IPS-20b (cell line): ENCODE data around the gene CAPN11.

Experiments used
- H3K27ac ChIP-seq: one replicate; pipeline ENCODE4 v1.5.1; 2013; ENCODE audit warnings: low read length
- H3K27me3 ChIP-seq: 2 replicates; pipeline ENCODE4 v1.6.1; 2013; ENCODE audit warnings: mild to moderate bottlenecking, low read length, inconsistent platforms; ENCODE audit not compliant: insufficient read depth
- H3K36me3 ChIP-seq: 2 replicates; pipeline ENCODE4 v1.6.1; 2013; ENCODE audit warnings: low read depth, mild to moderate bottlenecking, inconsistent platforms, low read length, moderate library complexity; ENCODE audit not compliant: insufficient read depth
- H3K4me1 ChIP-seq: 2 replicates; pipeline ENCODE4 v1.6.1; 2013; ENCODE audit warnings: mild to moderate bottlenecking, control low read depth, inconsistent platforms, low read length, moderate library complexity; ENCODE audit not compliant: insufficient read depth
- H3K4me3 ChIP-seq: 2 replicates; pipeline ENCODE4 v1.5.1; 2013; ENCODE audit warnings: mild to moderate bottlenecking, low read length, inconsistent platforms
- H3K9ac ChIP-seq: 2 replicates; pipeline ENCODE4 v1.6.1; 2013; ENCODE audit warnings: low read depth, mild to moderate bottlenecking, inconsistent platforms, low read length, moderate library complexity
- H3K9me3 ChIP-seq: 2 replicates; pipeline ENCODE4 v1.6.1; 2013; ENCODE audit warnings: mild to moderate bottlenecking, low read depth, low read length, inconsistent platforms; ENCODE audit not compliant: insufficient read depth

CAPN11 gene

DNA sequence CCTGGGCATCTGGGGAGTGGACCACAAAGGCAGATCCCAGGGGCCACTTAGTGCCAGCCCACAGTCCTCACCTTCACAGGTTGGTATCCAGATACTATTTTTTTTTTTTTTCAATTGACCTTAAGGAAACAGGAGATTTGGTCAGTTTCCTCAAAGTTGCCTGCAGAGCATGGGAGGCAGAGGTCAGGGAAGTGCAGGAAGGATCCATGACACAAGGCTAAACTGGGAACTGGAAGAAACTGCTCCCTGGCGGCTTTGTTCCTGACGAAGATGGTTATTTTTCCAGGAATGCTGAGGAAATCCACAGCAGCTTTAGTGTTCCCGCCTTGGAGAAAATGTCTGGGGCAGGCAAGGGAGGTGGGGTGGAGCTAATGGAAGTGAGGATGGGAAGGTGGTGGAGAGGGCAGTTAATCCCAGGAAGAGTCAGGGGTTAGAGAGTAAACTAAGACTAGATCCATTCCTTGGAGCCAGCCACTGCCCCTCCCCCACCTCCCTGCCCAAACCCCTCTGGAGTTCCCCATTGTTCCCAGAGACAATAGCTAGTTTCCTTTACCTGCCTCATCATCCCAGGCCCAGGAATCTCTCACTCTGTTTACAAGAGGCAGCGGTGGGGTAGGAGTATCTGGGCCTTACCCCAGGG is 43.8 kb downstream of the CAPN11 start:
- H3K27me3 ChIP-seq = no peaks in the 10 kb centered on the region
- peak overlapping the region; percentile 98 for H3K27ac ChIP-seq
- no peaks in the 10 kb centered on the region for H3K36me3 ChIP-seq
- peaks cover 27% of the 10 kb centered on the region for H3K4me1 ChIP-seq
- H3K4me3 ChIP-seq = peak overlapping the region; percentile 47; the same call in 1 of the 2 replicates
- H3K9ac ChIP-seq = peak overlapping the region; percentile 82
- no peaks in the 10 kb centered on the region for H3K9me3 ChIP-seq

DNA sequence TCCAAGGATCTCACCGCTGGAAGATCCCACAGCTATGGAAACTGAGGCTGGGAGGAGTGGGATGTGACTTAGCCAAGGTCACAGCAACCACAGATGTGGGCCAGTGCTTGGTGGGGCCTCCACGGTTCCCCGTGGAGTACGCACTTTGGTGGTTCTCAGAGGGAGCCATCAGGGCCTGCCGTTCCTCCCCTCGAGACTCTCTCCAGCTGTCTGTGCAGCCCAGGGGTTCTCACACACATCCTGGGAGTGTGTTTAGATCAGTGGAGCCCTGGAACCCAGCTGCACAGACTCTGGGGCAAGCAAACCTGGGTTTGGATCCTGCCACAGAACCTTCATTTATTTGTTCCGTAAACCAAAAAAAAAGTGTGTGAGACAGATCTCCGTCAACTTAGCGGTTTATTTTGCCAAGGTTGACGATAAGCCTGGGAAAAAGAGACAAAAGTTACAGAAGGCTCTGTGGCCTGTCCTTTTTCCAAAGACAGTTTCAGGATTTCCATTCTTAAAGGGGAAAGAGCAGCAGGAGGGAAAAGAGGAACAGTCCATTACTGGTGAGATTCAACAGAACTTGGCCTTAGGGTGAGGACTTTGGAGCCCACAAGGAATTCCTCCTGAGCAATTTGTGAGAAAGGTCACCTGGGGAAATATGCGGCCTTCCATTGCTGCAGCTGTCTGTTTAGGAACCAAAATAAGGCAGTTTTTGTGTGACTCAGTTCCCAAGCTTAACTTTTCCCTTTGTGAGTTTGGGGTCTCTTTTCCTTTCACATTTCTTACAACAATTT is 44.5 kb downstream of the CAPN11 start:
- Histone ChIP-seq H3K9ac (peak overlapping the region; percentile 82), H3K27ac (peak overlapping the region; percentile 98), H3K36me3 (no peaks in the 10 kb centered on the region), H3K27me3 (no peaks in the 10 kb centered on the region), H3K9me3 (no peaks in the 10 kb centered on the region), H3K4me3 (peak overlapping the region; percentile 44; the same call in 1 of the 2 replicates), H3K4me1 (peaks cover 27% of the 10 kb centered on the region)

DNA sequence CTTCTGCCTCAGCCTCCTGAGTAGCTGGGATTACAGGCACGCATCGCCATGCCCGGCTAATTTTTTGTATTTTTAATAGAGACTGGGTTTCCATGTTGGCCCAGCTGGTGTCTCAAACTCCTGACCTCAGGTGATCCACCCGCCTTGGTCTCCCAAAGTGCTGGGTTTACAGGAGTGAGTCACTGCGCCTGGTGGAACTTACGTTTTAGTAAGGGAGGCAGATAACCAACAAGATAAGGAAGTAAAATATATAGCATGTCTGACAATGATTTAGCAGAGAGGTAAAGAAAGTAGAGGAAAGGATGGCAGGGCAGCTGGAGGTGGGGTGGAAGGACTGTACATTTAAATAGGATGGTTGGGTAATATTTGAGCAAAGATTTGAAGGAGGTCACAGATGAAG is 45.3 kb downstream of the CAPN11 start:
- no peaks in the 10 kb centered on the region for H3K27me3 ChIP-seq

DNA sequence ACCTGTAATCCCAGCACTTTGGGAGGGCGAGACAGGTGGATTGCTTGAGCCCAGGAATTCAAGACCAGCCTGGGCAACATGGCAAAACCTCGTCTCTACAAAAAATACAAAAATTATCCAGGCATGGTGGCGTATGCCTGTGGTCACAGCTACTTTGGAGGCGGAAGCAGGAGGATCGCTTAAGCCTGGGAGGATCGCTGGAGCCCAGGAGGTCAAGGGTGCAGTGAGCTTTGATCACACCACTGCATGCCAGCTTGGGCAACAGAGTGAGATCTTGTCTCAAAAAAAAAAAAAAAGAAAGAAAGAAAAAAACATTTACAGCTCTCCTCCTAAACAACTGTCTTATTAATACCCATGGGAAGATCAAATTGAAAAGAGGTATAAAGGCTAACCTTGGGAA is 49.3 kb downstream of the CAPN11 start:
- Histone ChIP-seq H3K4me1 (peaks cover 16% of the 10 kb centered on the region), H3K36me3 (no peaks in the 10 kb centered on the region), H3K27ac (no peak overlapping the region), H3K4me3 (no peak overlapping the region), H3K9ac (no peak overlapping the region), H3K27me3 (no peaks in the 10 kb centered on the region), H3K9me3 (no peaks in the 10 kb centered on the region)

More for the DNA sequence above, 45.3 kb downstream of the CAPN11 start:
- Histone ChIP-seq H3K36me3 (no peaks in the 10 kb centered on the region), H3K9ac (no peak overlapping the region), H3K27ac (no peak overlapping the region), H3K9me3 (no peaks in the 10 kb centered on the region), H3K4me3 (no peak overlapping the region), H3K4me1 (peaks cover 27% of the 10 kb centered on the region)

DNA sequence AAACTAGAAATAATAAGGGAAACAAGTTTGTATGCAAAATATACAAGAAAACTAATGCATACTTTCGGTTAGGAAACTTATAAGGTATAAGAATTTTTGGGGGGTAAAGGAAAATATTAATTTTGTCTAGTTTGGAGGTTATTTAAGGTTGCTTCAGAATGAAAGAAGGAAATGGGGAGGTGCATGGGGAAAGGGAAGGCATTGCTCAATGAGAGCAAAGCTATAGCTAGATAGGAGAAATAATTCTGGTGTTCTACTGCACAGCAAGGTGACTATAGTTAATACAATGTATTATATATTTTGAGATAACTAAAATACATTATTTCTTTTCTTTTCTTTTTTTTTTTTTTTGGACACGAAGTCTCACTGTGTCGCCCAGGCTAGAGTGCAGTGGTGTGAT is 52.7 kb downstream of the CAPN11 start:
- H3K27me3 ChIP-seq = no peaks in the 10 kb centered on the region
- H3K9ac ChIP-seq = no peak overlapping the region

DNA sequence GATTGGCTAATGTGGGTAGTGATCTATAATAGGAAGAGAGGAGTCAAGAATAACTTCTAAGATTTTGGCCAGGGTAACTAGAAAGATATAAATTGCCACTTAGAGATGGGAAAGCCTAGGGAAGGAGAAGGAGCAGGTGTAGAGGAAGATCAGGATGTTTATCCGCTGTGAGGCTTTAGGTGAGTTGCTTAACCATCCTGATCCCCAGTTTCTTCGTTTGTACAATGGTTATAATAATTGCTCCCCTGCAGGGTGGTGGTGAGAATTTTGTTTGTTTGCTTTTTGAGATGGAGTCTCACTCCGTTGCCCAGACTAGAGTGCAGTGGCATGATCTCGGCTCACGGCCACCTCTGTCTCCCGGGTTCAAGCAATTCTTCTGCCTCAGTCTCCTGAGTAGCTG is 55.7 kb downstream of the CAPN11 start:
- H3K27me3 ChIP-seq = peaks cover 3% of the 10 kb centered on the region
- H3K9me3 ChIP-seq = no peaks in the 10 kb centered on the region
- no peak overlapping the region for H3K27ac ChIP-seq
- no peaks in the 10 kb centered on the region for H3K36me3 ChIP-seq
- peaks cover 19% of the 10 kb centered on the region for H3K4me1 ChIP-seq
- no peak overlapping the region for H3K9ac ChIP-seq
- H3K4me3 ChIP-seq = no peak overlapping the region

More for the DNA sequence above, 52.7 kb downstream of the CAPN11 start:
- no peaks in the 10 kb centered on the region for H3K36me3 ChIP-seq
- H3K4me3 ChIP-seq = no peak overlapping the region
- H3K9me3 ChIP-seq = no peaks in the 10 kb centered on the region
- H3K4me1 ChIP-seq = peaks cover 4% of the 10 kb centered on the region; the same call in 1 of the 2 replicates
- no peak overlapping the region for H3K27ac ChIP-seq

DNA sequence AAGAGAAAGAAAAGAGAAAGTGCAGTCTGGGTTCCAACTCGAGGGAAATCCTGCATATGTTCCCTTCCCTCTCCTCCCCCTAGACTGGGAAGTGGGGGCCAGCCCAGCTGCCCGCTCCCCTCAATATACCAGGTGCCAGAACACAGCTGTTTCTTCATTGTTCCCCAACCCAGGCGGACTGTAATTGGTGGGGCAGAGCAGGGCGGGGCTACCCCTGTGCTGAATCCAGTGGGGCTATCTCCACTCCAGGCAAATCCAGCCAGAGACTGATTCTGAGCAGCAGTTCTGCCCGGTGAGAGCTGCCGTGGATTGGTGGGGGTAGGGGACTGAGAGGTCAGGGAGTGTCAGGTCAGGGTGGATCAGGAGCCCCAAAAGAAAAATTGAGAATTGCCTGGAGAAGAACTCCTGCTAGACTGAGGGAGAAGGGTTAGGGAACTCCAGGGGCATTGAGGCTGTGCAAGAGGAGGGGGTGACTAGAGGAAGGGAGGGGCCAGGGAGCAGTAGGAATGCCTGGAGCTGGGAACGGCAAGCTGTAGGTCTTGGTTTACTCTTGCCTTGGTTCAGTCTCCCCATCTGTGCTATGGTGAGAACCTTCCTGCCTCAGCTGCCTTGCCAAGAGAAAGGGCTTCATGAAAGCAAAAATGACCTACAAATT is 58.2 kb downstream of the CAPN11 start, which contains the start of gene MYMX:
Gene MYMX, plus strand, starts transcription at position 250 of the 655 bp plus-strand sequence. CDS start 546 bp downstream, outside the sequence.
- H3K27ac ChIP-seq = no peak within 1 kb of the TSS
- peaks cover 3% of the 10 kb centered on the region for H3K27me3 ChIP-seq
- H3K4me1 ChIP-seq = peaks cover 25% of the 10 kb centered on the region
- peak within 1 kb of the TSS; percentile 61; the same call in 1 of the 2 replicates for H3K9ac ChIP-seq
- no peaks in the 10 kb centered on the region for H3K36me3 ChIP-seq
- H3K4me3 ChIP-seq = peak within 1 kb of the TSS; percentile 70; the same call in 1 of the 2 replicates
- no peaks in the 10 kb centered on the region for H3K9me3 ChIP-seq

DNA sequence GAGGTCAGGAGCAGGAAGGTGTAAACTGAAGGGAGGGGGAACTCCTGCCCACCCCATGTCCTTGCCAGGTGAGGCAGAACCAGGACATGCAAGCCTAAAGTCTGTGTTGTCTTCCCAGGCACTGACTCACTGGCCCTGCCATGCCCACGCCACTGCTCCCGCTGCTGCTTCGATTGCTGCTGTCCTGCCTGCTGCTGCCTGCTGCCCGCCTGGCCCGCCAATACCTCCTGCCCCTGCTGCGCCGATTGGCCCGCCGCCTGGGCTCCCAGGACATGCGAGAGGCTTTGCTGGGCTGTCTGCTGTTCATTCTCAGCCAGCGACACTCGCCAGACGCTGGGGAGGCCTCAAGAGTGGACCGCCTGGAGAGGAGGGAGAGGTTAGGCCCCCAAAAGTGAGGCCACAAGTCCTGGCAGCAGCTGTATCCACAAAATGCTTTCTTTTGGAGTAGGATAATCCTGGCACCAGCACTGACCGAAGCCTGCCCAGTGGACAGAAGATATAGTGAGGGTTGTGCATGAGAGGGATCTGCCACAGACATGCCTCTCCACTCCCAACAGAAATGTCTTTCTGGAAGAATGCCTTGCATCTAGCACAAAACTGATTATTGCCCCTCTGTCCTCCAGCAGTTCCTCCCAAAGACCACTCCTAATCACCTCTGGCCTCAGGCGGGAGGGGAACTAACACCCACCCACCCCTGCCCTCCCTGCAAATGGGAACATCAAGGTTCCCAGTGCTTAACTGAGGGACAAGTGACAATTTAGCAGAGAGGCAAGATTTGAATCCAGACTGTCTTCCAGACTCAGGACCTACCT is 58.9 kb downstream of the CAPN11 start:
- H3K4me1 ChIP-seq = peaks cover 27% of the 10 kb centered on the region
- peak overlapping the region; percentile 70; the same call in 1 of the 2 replicates for H3K4me3 ChIP-seq
- H3K9me3 ChIP-seq = no peaks in the 10 kb centered on the region
- no peaks in the 10 kb centered on the region for H3K36me3 ChIP-seq
- H3K27me3 ChIP-seq = peaks cover 3% of the 10 kb centered on the region
- H3K9ac ChIP-seq = peak overlapping the region; percentile 85; the same call in 1 of the 2 replicates
- H3K27ac ChIP-seq = no peak overlapping the region

DNA sequence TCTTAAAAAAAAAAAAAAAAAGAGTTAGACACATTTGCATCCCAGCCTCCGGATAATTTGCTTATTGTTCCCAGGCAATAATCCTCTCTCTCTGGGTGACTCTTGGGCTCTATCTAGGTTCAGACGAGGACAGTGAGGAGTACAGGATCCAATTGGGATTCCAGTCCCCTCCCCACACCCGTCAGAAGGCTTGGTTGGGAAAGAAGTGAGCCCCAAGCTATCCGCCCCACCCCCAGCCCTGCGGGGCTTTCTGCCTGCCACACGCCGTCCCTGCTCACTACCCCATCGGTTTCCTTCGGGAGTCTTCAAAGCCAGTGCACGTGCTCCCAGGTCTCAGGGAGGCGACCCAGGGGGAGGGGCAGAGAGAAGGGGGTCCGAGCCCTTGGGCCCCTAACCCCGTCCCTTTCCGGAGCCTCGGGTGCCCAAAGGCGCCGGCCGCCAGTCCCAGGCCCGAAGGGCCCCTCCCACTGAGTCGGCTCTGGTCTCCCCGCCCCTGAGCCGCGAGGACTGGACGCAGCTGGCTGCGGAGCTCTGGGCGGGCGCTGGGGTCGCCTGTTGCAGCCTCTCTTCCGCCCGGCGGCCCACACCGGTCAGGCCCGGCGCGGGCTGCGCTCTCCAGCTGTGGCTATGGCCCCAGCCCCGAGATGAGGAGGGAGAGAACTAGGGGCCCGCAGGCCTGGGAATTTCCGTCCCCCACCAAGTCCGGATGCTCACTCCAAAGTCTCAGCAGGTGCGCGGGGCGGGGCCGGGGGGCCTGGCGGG is 60.6 kb downstream of the CAPN11 start:
- peak overlapping the region; percentile 85 for H3K9ac ChIP-seq
- H3K36me3 ChIP-seq = no peaks in the 10 kb centered on the region
- H3K27me3 ChIP-seq = peaks cover 3% of the 10 kb centered on the region
- H3K4me3 ChIP-seq = peak overlapping the region; percentile 70
- no peaks in the 10 kb centered on the region for H3K9me3 ChIP-seq
- peak overlapping the region; percentile 87 for H3K27ac ChIP-seq
- H3K4me1 ChIP-seq = peaks cover 30% of the 10 kb centered on the region

DNA sequence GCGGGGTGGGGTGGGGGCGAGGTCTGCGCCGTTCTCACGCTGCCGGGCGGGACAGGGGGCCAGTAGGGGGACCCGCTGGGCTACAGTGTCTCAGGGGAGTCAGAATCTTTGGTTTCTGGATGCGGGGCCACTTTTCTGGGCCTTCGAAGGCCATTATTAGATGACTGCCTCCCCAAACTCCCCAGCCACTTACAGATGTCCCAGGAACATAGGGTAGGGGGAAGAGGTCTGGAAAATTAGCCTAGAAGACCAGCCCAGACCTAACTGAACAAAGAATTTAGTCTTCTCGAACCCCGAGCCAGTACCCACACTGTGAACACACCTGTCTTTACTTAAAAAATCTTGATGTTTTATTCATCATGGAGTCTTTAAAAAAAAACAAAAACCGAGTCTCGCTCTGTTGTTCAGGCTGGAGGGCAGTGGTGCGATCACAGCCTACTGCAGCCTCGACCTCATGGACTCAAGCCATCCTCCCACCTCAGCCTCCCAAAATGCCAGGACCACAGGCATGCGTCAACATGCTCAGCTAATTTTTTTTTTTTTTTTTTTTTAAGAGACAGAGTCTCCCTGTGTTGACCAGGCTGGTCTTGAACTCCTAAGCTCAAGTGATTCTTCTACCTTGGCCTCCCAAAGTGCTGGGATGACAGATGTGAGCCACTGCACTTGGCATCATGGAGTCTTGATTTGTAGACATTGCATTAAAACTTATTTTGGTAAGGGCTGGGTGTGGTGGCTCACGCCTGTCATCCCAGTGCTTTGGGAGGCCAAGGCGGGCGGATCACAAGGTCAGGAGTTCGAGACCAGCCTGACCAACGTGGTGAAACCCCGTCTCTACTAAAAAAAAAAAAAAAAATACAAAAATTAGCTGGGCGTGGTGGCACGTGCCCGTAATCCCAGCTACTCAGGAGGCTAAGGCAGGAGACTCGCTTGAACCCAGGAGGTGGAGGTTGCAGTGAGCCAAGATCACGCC is 61.5 kb downstream of the CAPN11 start:
- no peaks in the 10 kb centered on the region for H3K36me3 ChIP-seq
- no peaks in the 10 kb centered on the region for H3K9me3 ChIP-seq
- H3K27me3 ChIP-seq = peaks cover 3% of the 10 kb centered on the region
- peak overlapping the region; percentile 55 for H3K4me3 ChIP-seq
- H3K4me1 ChIP-seq = peaks cover 37% of the 10 kb centered on the region
- H3K27ac ChIP-seq = no peak overlapping the region
- peak overlapping the region; percentile 62; the same call in 1 of the 2 replicates for H3K9ac ChIP-seq
